Stimulated activated CD4-positive, alpha-beta T cell treated with anti-CD3 and anti-CD28 coated beads, TNF-alpha, amount 100 ng/mL, for 1 hour (primary cell): ENCODE results near the gene GREB1.

Source experiments
- DNase-seq, 3 donors: peaks; one replicate each; pipeline ENCODE4 v3.0.0-alpha.2; 2020; ENCODE audit warnings: low read depth in 3 of 3, low spot score in 1 of 3

GREB1 gene

GRCh38 chr2:11597538-11598225, 63.8 kb downstream of the GREB1 start:
- no peak for DNase-seq

GRCh38 chr2:11598228-11598731, 64.4 kb downstream of the GREB1 start:
- no peak for DNase-seq

- no peak for DNase-seq
Observed at GRCh38 chr2:11602563-11603204, 68.8 kb downstream of the GREB1 start.

GRCh38 chr2:11610624-11611242, 76.9 kb downstream of the GREB1 start:
- DNase-seq: no peak

- DNase-seq: no peak
Observed at GRCh38 chr2:11611251-11611650, 77.4 kb downstream of the GREB1 start.

GRCh38 chr2:11612553-11613215, 78.8 kb downstream of the GREB1 start:
- DNase-seq: no peak

GRCh38 chr2:11613297-11613696, 79.5 kb downstream of the GREB1 start:
- DNase-seq: no peak

- no peak for DNase-seq
Observed at GRCh38 chr2:11615209-11615608, 81.4 kb downstream of the GREB1 start.

- DNase-seq: no peak
Observed at GRCh38 chr2:11616097-11616687, 82.3 kb downstream of the GREB1 start.

- DNase-seq: no peak
Observed at GRCh38 chr2:11616851-11617415, 83.1 kb downstream of the GREB1 start.

GRCh38 chr2:11617527-11617926, 83.7 kb downstream of the GREB1 start:
- DNase-seq: no peak

- no peak for DNase-seq
Observed at GRCh38 chr2:11617984-11618707, 84.3 kb downstream of the GREB1 start.

GRCh38 chr2:11618708-11619062, 84.8 kb downstream of the GREB1 start:
- no peak for DNase-seq

GRCh38 chr2:11621410-11621809, 87.6 kb downstream of the GREB1 start:
- no peak for DNase-seq

- no peak for DNase-seq
Observed at GRCh38 chr2:11622611-11623010, 88.8 kb downstream of the GREB1 start.

GRCh38 chr2:11624893-11625292, 91.0 kb downstream of the GREB1 start:
- no peak for DNase-seq

GRCh38 chr2:11625671-11626070, 91.8 kb downstream of the GREB1 start:
- no peak for DNase-seq

- DNase-seq: no peak
Observed at GRCh38 chr2:11628675-11629074, 94.8 kb downstream of the GREB1 start.

- no peak for DNase-seq
Observed at GRCh38 chr2:11629215-11629614, 95.4 kb downstream of the GREB1 start.

GRCh38 chr2:11629851-11630250, 96.0 kb downstream of the GREB1 start:
- no peak for DNase-seq
